HG03457 (cell line): ENCODE results near the gene APRT.

Experiments
- ATAC-seq: cut with Tn5 transposase; IDR thresholded peaks from one replicate; pipeline ENCODE4 v1.9.1; 2021; ENCODE audit warnings: moderate number of reproducible peaks; ENCODE audit not compliant: unreplicated experiment

APRT gene

DNA sequence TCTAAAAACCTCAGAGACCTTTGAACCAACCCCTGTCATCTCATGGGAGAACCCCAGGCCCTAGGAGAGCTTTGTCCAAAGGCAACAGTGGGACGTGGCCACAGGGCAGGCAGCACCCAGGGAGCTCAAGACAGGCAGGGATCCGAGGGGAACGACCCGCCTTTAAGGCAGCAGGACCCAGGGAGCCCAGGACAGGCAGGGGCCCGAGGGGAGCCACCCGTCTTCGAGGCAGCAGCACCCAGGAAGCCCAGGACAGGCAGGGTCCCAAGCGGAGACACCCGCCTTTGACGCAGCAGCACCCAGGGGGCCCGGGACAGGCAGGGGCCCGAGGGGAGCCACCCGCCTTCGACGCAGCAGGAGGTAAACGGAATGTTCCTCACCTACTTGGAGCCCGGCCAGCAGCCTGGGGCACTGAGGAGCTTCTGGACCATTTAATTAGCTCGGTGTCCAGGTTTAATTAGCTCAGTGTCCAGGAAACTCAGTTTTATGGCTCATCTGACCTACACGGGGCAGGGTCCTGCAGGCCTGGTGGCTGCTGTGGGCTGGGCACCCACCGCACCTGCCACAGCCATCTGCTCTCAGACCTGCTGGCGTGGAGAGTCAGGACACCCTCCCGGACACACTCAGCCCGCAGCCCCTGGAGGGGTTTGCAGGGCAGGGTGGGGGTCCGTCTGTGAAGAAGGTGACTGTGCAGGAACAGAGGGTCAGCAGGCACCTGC, 51.1 kb downstream of the APRT start:
- ATAC-seq, result no peak

DNA sequence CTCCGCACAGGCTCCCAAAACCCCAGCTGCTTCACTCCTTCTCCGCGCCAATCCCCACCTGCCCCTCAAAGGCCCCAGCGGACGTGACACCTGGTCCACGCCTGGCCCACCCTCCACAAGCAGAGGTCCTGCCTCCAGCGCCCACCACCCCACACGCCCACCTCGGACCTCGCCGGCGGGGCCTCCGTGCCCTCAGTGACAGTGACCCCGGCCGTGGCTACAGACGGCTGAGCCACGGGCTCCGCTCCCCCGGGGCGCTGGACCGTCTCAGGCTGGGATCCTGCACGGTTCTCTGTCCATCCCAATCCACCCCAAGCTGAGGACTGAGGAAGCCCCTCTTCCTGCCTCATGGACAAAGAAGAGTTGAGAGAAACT, 51.8 kb downstream of the APRT start:
- ATAC-seq, result no peak
